Brain pericyte (primary cell): ENCODE data around the gene PHF20.
"Not testable (repeated sequence)": the region's sequence is repeated elsewhere in the genome, so short reads cannot be mapped to it uniquely, and the experiment has no call there.

Experiments
- DNase-seq: peaks from one replicate; pipeline ENCODE4 v3.0.0-alpha.2; 2012; ENCODE audit warnings: low read depth, low spot score

The PHF20 gene

GRCh38 chr20:35972462-35972861 lies 200.6 kb downstream of the PHF20 start:
- no peak for DNase-seq

- no peak for DNase-seq
Measured at GRCh38 chr20:35974256-35974655, 202.4 kb downstream of the PHF20 start.

DNA sequence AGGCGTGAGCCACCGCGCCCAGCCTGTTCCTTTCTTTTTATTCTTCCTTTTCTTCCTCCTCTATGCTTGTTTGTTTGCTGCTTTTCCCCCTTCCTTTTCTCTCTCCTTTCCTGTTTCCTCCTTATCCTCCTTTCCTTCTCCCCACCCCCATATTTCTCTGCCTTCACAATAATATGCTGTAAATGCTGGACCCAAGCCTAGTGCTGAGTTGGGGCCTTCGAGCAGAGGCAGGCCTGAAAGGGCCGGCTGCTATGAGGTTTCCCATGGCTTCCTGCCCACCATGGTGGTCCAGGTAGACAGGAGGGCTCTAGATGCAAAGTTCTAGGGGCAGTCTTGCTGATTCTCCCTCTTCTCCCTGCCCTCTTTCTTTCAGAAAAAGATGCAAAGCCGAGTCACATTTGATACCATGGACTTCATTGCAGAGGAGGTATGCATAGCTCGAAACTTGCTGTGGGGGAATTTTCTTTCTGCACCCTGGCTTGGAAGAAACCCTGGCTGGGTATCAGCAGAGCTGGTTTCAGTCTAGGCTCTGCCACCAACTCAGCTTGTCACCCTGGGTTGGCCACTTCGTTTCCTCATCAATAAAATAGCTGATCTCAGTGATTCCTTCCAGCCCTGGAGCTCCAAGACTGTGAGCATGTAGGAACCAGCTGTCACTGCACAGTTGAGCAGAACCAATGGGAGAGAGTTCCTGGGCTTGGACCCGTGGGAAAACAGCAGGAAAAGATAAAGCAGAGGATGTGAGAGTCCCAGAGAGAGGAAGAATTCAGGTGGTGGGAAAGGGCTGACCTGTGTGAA lies 204.0 kb downstream of the PHF20 start:
- DNase-seq = no peak

- no peak for DNase-seq
Measured at GRCh38 chr20:35978041-35978513, 206.3 kb downstream of the PHF20 start.

DNA sequence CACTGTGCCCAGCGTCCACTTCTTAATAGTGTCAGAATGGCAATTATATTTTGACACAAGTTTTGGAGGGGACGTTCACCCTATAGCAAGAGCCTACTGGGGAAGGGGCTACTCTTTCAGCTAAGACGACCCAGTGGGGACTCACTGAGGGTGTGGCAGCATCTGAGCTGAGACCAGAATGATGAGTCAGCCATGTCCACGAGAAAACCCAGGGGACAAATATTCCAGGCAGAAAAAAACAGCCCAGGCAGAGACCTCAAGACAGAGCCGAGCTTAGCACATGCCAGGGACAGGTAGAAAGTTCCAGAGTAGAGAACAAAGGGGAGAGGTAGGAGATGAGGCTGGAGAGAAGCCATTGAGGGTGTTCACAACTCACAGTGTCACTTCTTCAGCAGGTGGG lies 207.7 kb downstream of the PHF20 start:
- no peak for DNase-seq

GRCh38 chr20:35981969-35982368 lies 210.2 kb downstream of the PHF20 start:
- DNase-seq = no peak

- no peak for DNase-seq
Measured at GRCh38 chr20:35984382-35984781, 212.6 kb downstream of the PHF20 start.

- no peak for DNase-seq
Measured at GRCh38 chr20:35985806-35986205, 214.0 kb downstream of the PHF20 start.

DNA sequence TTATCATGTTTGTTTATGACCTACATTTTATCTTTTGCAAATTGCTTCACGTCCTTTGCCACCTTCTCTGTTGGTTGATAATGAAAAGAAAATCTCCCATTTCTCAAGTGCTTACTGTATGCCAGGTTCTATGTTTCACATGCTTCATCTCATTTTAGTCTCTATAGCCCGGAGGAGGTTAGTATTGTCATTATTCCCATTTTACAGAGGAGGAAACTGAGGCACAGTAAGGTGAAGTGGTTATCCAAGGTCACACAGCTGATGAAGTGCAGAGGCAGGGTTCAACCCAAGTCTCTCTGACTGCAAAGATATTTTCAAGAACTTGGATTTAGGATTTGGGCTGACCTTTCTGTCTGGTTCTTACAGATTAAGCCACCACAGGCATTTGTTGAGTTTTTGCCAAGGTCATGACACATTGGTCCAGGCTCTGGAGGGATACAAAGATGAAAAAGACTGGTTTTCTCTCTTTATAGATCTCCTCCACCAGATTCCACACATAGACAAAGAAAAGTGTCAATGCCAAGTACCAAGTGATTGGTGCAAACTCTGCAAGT lies 217.2 kb downstream of the PHF20 start:
- no peak for DNase-seq

DNA sequence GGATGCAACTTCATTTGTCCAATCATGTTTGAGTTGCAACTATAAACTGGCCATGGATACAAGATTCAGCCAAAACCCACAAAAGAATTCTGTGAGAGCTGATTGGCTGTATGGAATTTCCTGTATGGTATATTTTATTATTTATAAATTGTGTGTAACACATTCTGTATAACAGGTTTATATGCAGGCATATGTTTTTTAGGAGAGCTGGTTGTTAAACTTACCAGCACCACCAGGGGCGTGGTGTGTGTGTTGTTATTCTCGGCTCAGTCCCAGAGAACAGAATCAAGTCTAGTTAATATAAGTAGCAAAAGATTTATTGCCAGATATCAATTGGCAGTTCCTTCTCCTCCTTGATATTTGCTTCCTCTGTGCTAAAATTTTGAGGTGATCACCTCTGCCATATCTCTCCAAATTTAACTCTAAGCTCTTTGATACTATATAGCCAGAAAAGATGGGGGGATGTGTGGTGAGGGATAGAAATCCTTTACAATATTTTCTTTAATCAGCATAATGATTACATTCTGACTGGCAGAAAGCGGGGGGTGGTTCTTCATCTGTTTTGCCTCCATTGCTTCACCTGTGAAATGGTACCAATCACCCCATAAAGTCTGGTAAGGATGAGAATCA lies 219.4 kb downstream of the PHF20 start:
- DNase-seq = no peak

DNA sequence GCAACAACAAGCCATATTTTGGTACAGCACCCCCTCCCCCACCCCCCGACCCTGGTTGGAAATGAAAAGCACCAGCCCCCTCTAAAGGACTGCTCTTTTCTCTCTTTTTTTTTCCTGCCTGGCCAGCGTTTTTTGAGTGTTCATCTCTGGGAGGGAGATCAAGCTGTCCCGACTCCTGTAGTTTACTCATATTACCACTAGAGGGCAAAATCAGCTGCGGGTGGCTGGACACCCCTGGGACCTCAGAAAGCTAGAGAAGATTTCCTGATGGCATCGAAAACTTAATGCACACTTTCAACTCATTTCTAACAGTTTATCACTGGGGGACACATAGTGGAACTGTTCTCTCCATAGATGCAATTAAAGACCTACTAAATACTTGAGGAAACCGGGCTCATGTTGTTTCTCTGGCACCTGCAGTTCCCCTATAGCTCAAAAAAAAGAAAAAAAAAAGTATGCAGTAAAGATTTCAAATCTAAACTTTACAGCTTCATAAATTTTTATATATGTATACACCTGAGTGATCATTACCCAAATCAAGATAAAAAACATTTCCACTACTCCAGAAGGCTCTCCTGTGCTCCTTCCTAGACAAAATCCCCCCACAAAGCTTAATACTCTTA lies 221.0 kb downstream of the PHF20 start:
- DNase-seq = no peak

DNA sequence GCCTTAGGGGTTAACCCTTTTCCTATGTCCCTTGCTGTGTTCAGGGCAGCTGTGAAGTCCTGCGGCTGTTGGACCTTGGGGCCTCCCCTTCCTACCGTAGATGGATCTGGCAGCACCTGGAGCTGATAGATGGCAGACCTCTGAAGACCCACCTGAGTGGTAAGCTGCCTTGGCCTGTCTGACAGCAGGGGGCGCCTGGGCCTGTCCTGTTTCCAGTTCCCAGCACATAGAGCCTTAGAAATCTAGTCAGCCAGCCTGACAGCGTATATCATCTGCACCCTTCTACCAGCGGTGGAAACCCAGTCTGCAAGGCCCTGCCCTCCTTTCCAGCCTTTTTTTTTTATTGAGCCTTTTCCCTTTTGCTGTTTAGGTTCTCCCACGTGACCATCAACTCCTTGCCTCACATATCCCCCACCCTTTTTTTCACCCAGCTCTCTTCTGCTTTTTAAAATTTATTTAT lies 223.2 kb downstream of the PHF20 start:
- peak; percentile 15 for DNase-seq

- DNase-seq = not testable (repeated sequence)
Measured at GRCh38 chr20:35996492-35996891, 224.7 kb downstream of the PHF20 start.
